IPS-18c (cell line): Measurements from ENCODE around the gene PDZD7.
A peak's percentile ranks its signal among the peaks of the same experiment; 100 is the strongest.

Source experiments
- H3K4me3 ChIP-seq: 2 replicates; pipeline ENCODE4 v1.7.0; 2013; ENCODE audit warnings: low read depth, mild to moderate bottlenecking, low read length, moderate library complexity; ENCODE audit not compliant: insufficient read depth
- H3K9me3 ChIP-seq: one replicate; pipeline ENCODE4 v1.6.1; 2013; ENCODE audit warnings: mild to moderate bottlenecking, low read length, moderate library complexity; ENCODE audit not compliant: control insufficient read depth, insufficient read depth

PDZD7 gene

DNA sequence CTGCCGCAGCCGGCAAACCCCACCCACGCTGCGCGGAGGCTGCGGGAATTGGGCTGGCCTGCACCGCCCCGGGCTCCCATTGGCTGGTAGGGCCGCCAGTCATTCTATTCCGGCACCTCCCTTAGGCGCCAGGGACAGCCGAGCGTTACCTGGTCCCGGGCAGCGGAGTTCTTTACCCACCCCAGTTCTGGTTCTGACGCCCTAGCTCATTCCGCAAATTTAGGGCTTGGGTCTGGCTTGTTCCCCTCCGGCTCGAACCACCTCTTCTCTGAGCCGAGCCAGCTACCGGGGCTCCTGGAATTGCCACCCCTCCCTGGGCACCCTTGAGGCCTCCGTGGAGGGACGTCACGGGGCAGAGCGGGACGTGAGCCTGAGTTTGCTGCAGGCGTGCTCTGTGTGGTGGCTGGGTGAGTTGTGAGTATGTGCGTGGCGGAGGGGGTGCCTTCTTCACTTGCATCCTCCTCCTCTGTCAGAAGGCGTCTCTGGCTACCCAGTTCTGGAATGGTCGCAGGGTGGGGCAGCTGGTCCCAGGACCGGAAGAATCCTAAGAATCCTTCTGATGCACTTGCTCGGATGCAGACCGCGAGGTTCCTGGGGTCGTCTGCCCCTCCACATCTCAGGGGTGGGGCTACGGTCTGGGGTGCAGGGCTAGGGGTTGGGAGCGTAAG, at the start of gene PDZD7, which contains the start of gene SFXN3:
PDZD7 (minus strand) TSS at position 2 of the 668 bp plus-strand sequence. CDS start 910 bp downstream, outside the sequence.
SFXN3 (plus strand) TSS at position 107 of the 668 bp plus-strand sequence. CDS start 3,461 bp downstream, outside the sequence.
- peak within 1 kb of the TSS; percentile 69 for H3K4me3 ChIP-seq
- H3K9me3 ChIP-seq = no peaks in the 10 kb centered on the region

GRCh38 chr10:101079874-101080273, 48.9 kb upstream of the PDZD7 start:
- H3K4me3 ChIP-seq = no peak overlapping the region
- no peaks in the 10 kb centered on the region for H3K9me3 ChIP-seq

DNA sequence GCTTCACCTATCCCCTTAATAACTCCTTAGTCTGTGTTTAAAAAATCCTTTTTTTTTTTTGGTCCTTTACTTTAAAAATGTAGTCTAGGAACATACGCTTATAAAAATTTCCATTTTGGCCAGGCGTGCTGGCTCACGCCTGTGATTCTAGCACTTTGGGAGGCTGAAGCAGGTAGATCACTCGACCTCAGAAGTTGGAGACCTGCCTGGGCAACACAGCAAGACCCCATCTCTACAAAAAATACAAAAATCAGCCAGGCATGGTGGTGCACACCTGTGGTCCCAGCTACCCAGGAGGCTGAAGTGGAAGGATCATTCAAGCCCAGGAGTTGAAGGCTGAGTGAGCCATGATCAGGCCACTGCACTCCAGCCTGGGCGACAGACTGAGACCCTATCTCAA, 45.7 kb upstream of the PDZD7 start:
- no peak overlapping the region for H3K4me3 ChIP-seq
- H3K9me3 ChIP-seq = no peaks in the 10 kb centered on the region

GRCh38 chr10:101075775-101076174, 44.8 kb upstream of the PDZD7 start:
- Histone ChIP-seq H3K4me3 (no peak overlapping the region), H3K9me3 (no peaks in the 10 kb centered on the region)

- H3K9me3 ChIP-seq = no peaks in the 10 kb centered on the region
These were observed 42.7 kb upstream of the PDZD7 start for GRCh38 chr10:101073631-101074030.

GRCh38 chr10:101072923-101073322, 42.0 kb upstream of the PDZD7 start:
- Histone ChIP-seq H3K9me3 (no peaks in the 10 kb centered on the region), H3K4me3 (no peak overlapping the region)

More at GRCh38 chr10:101073631-101074030, 42.7 kb upstream of the PDZD7 start:
- peak overlapping the region; percentile 11; the same call in 1 of the 2 replicates for H3K4me3 ChIP-seq

- H3K4me3 ChIP-seq = no peak overlapping the region
- no peaks in the 10 kb centered on the region for H3K9me3 ChIP-seq
These were observed 41.0 kb upstream of the PDZD7 start for GRCh38 chr10:101071885-101072433.

GRCh38 chr10:101071267-101071884, 40.4 kb upstream of the PDZD7 start:
- H3K9me3 ChIP-seq = no peaks in the 10 kb centered on the region
- H3K4me3 ChIP-seq = no peak overlapping the region

DNA sequence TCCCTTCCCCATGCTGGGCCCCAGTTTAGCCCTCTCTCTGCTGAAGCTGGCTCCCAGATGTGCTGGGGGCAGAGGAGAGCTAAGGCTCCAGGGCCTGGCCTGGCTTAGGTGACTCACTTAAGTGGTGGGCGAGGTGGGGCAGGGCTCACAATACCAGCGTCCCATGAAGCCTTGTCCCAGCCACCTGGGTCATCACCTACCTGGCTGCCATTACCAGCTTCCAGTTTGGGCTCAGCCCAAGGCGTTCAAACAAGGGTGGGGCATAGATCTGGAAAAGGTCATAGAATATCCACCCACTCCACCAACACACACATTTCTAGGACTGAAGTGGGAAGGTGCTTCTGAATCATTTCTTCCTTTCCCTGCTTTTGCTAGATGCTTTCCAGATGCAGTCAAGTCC, 39.2 kb upstream of the PDZD7 start:
- Histone ChIP-seq H3K4me3 (no peak overlapping the region), H3K9me3 (no peaks in the 10 kb centered on the region)

DNA sequence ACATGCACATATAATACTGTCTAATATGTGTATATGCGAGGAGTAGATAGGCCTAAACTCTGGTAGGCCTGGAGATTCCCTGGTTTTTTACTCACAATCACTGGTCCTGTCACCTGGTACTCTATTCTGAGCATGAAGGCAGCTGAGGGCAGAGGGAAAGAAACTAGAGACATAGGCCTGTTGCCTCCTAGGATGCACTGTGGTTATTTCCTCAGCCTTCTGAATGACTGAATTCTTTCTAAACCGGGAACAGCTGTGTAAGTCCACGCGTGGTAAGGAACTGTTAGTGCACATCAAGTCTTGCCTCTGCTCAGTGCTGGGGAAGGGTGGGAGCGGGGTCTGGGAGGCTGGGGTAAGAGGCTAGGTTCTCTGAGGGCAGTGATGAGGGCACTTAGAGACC, 38.5 kb upstream of the PDZD7 start:
- Histone ChIP-seq H3K9me3 (no peaks in the 10 kb centered on the region), H3K4me3 (no peak overlapping the region)

- peak overlapping the region; percentile 63 for H3K4me3 ChIP-seq
- no peaks in the 10 kb centered on the region for H3K9me3 ChIP-seq
These were observed 36.6 kb upstream of the PDZD7 start for GRCh38 chr10:101067356-101068083.

GRCh38 chr10:101066896-101067355, 36.0 kb upstream of the PDZD7 start:
- H3K4me3 ChIP-seq = peak overlapping the region; percentile 63
- no peaks in the 10 kb centered on the region for H3K9me3 ChIP-seq

GRCh38 chr10:101066146-101066895, 35.4 kb upstream of the PDZD7 start:
- Histone ChIP-seq H3K4me3 (peak overlapping the region; percentile 50), H3K9me3 (peaks cover 1% of the 10 kb centered on the region)

DNA sequence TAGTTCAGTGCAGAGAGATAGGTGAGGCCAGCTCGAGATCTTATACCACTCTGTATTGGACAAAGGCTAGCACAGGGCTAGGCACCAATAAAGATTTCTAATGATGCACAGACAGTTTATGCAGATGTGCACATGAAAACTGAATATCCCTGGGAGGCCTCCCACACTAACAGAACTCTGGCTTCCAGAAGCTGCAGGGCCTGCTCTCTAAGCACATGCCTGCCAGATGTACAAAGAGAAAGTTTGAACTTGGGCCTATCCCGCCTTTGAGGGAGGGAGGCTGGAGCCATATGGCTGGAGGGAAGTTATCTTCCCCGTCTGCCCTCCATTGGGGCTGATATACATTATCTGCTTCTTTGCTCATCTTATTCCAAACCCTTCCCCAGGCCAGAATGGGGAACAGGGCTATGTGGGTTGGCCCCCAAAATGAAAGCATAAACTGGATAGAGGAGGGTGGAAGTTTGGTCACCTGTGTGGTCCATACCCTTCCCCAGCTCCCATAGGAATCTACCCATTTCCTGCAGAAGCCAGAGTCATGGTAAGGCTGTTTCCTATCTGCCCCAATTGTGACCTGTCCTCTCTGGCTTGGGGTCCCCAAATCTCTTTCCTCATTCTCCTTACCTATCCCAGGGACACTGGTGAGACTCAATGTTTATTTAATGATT, 34.7 kb upstream of the PDZD7 start:
- 0 out of 2 replicates have a peak overlapping the region, but pooled peaks have one; percentile 50 for H3K4me3 ChIP-seq
- peaks cover 3% of the 10 kb centered on the region for H3K9me3 ChIP-seq

DNA sequence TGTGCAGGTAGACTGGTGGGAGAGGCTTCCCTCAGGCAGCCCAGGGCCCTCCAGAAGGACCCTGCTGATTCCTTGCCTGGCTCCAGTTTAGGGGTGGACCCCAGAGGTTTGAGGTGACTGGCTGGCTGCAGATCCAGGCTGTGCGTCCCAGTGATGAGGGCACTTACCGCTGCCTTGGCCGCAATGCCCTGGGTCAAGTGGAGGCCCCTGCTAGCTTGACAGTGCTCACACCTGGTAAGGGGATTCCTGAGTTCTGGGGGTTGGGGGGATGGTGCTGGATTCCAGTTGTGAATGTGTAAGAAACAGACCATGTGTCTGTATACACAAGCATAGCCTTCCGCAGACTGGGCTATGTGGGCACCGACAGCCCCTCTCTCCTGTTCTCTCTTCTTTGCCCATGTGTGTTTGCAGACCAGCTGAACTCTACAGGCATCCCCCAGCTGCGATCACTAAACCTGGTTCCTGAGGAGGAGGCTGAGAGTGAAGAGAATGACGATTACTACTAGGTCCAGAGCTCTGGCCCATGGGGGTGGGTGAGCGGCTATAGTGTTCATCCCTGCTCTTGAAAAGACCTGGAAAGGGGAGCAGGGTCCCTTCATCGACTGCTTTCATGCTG, 33.6 kb upstream of the PDZD7 start:
- Histone ChIP-seq H3K4me3 (no peak overlapping the region), H3K9me3 (peaks cover 3% of the 10 kb centered on the region)
